Measurements from ENCODE around the gene FBXL22. TPM values are rescaled to one million over a fixed set of nuclear protein-coding genes. Genes with fewer than 3 reads are reported as not detected.
A peak's percentile ranks its signal among the peaks of the same experiment; 100 is the strongest.

Gene FBXL22, protein sequence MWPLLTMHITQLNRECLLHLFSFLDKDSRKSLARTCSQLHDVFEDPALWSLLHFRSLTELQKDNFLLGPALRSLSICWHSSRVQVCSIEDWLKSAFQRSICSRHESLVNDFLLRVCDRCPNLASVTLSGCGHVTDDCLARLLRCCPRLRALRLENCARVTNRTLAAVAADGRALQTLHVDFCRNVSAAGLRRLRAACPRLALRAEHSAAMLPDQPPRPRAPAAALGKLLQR
- total RNA-seq (2021) = 0.46 to 0.73 TPM (median 0.46 TPM) in 3 replicates
- Bru-seq, nascent RNA = percentile 20 among the genes with signal in this experiment
- long read RNA-seq, experiment 1, partial matches to known transcripts = 0 of 2 reads
- long read RNA-seq, experiment 1, other reads (novel, unspliced or antisense) = 2 of 2 reads
- long read RNA-seq, experiment 2 = 0 reads
- long read RNA-seq, experiment 3 = 0 reads

DNA sequence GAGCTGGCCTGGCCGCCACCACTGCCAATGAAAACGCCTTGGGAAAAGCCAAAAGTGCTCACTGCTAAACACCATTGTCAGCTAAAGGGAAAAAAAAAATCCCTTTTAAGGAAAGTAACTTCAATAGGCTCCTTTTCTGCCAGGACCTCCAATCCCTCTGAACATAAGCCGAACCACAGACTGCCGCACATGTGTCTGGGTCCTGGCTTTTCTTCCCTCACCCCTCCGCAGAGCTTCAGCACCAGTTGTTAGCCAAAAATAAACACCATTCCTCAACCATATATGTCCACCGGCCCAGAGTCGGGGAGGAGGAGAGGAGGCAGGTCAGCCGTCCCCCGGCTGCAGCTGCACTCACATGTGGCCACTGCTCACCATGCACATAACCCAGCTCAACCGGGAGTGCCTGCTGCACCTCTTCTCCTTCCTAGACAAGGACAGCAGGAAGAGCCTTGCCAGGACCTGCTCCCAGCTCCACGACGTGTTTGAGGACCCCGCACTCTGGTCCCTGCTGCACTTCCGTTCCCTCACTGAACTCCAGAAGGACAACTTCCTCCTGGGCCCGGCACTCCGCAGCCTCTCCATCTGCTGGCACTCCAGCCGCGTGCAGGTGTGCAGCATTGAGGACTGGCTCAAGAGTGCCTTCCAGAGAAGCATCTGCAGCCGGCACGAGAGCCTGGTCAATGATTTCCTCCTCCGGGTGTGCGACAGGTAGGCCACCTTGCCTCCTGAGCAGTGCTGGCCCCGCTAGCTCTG lies at the start of gene FBXL22:
TSS of gene FBXL22 (plus strand) at position 350 of the 753 bp plus-strand sequence. CDS start at position 356, 6 bp downstream.
- ATAC-seq (no peak), DNase-seq (ENCODE audit: low spot score) (no peak)
- Mint-ChIP-seq H3K4me1 (peaks cover 32% of the 10 kb centered on the region), H3K36me3 (peaks cover 4% of the 10 kb centered on the region; the same call in 1 of the 2 replicates), H3K9me3 (no peaks in the 10 kb centered on the region), H3K27me3 (ENCODE audit: low read depth) (peaks cover 13% of the 10 kb centered on the region), H3K27ac (peak within 1 kb of the TSS; percentile 6; the same call in 1 of the 2 replicates), H3K4me3 (no peak within 1 kb of the TSS)
- ChIA-PET CTCF (interaction anchor here (0.9 to 5.2 kb wide), 7 partner anchors 13 to 470 kb away, joined by 3 to 63 read pairs (median 13); partner anchors contain the start of gene DAPK2), POLR2A (no interaction called here)
- TF ChIP-seq MXD4 (CRISPR knock-in tag; IDR thresholded peaks at IDR 0.05; ENCODE audit: borderline replicate concordance) = no peak
- TF ChIP-seq, protein P1, sequence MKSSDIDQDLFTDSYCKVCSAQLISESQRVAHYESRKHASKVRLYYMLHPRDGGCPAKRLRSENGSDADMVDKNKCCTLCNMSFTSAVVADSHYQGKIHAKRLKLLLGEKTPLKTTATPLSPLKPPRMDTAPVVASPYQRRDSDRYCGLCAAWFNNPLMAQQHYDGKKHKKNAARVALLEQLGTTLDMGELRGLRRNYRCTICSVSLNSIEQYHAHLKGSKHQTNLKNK (CRISPR knock-in tag; IDR thresholded peaks at IDR 0.05) = no peak
- TF ChIP-seq, protein P2, sequence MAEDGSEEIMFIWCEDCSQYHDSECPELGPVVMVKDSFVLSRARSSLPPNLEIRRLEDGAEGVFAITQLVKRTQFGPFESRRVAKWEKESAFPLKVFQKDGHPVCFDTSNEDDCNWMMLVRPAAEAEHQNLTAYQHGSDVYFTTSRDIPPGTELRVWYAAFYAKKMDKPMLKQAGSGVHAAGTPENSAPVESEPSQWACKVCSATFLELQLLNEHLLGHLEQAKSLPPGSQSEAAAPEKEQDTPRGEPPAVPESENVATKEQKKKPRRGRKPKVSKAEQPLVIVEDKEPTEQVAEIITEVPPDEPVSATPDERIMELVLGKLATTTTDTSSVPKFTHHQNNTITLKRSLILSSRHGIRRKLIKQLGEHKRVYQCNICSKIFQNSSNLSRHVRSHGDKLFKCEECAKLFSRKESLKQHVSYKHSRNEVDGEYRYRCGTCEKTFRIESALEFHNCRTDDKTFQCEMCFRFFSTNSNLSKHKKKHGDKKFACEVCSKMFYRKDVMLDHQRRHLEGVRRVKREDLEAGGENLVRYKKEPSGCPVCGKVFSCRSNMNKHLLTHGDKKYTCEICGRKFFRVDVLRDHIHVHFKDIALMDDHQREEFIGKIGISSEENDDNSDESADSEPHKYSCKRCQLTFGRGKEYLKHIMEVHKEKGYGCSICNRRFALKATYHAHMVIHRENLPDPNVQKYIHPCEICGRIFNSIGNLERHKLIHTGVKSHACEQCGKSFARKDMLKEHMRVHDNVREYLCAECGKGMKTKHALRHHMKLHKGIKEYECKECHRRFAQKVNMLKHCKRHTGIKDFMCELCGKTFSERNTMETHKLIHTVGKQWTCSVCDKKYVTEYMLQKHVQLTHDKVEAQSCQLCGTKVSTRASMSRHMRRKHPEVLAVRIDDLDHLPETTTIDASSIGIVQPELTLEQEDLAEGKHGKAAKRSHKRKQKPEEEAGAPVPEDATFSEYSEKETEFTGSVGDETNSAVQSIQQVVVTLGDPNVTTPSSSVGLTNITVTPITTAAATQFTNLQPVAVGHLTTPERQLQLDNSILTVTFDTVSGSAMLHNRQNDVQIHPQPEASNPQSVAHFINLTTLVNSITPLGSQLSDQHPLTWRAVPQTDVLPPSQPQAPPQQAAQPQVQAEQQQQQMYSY (CRISPR knock-in tag; IDR thresholded peaks at IDR 0.05) = no peak
- TF ChIP-seq EMX1 (CRISPR knock-in tag; IDR thresholded peaks at IDR 0.05) = no peak
- TF ChIP-seq OVOL2 (CRISPR knock-in tag; IDR thresholded peaks at IDR 0.05; ENCODE audit: borderline replicate concordance) = no peak
- TF ChIP-seq, protein P3, sequence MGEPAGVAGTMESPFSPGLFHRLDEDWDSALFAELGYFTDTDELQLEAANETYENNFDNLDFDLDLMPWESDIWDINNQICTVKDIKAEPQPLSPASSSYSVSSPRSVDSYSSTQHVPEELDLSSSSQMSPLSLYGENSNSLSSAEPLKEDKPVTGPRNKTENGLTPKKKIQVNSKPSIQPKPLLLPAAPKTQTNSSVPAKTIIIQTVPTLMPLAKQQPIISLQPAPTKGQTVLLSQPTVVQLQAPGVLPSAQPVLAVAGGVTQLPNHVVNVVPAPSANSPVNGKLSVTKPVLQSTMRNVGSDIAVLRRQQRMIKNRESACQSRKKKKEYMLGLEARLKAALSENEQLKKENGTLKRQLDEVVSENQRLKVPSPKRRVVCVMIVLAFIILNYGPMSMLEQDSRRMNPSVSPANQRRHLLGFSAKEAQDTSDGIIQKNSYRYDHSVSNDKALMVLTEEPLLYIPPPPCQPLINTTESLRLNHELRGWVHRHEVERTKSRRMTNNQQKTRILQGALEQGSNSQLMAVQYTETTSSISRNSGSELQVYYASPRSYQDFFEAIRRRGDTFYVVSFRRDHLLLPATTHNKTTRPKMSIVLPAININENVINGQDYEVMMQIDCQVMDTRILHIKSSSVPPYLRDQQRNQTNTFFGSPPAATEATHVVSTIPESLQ (CRISPR knock-in tag; IDR thresholded peaks at IDR 0.05) = no peak
- no peak for TF ChIP-seq CREB1 (CRISPR knock-in tag; IDR thresholded peaks at IDR 0.05)
- no peak for TF ChIP-seq GRHL2 (CRISPR knock-in tag; IDR thresholded peaks at IDR 0.05; ENCODE audit: insufficient replicate concordance, severe bottlenecking)
- no peak for TF ChIP-seq ZNF416 (CRISPR knock-in tag; IDR thresholded peaks at IDR 0.05)
- no peak for TF ChIP-seq RELA (CRISPR knock-in tag; IDR thresholded peaks at IDR 0.05; ENCODE audit: borderline replicate concordance)
- TF ChIP-seq CBFB (CRISPR knock-in tag; IDR thresholded peaks at IDR 0.05; ENCODE audit: low read depth) = no peak
- no peak for TF ChIP-seq SMAD4 (CRISPR knock-in tag; IDR thresholded peaks at IDR 0.05)
- TF ChIP-seq SMAD3 (CRISPR knock-in tag; IDR thresholded peaks at IDR 0.05; ENCODE audit: borderline replicate concordance) = no peak
- TF ChIP-seq AR (CRISPR knock-in tag; IDR thresholded peaks at IDR 0.05) = no peak
- no peak for TF ChIP-seq FOXK1 (CRISPR knock-in tag; IDR thresholded peaks at IDR 0.05)
- TF ChIP-seq NR2C2 (CRISPR knock-in tag; IDR thresholded peaks at IDR 0.05) = no peak
- TF ChIP-seq, protein P4, sequence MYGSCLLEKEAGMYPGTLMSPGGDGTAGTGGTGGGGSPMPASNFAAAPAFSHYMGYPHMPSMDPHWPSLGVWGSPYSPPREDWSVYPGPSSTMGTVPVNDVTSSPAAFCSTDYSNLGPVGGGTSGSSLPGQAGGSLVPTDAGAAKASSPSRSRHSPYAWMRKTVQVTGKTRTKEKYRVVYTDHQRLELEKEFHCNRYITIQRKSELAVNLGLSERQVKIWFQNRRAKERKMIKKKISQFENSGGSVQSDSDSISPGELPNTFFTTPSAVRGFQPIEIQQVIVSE (CRISPR knock-in tag; IDR thresholded peaks at IDR 0.05; ENCODE audit: borderline replicate concordance) = no peak
- no peak for TF ChIP-seq TEAD4 (CRISPR knock-in tag; IDR thresholded peaks at IDR 0.05)
- no peak for TF ChIP-seq ZNF121 (CRISPR knock-in tag; IDR thresholded peaks at IDR 0.05)

Measured in WTC11 (cell line).